BLaER1 (cell line): ENCODE measurements around the gene MED13L.
"Not testable (repeated sequence)": the region's sequence is repeated elsewhere in the genome, so short reads cannot be mapped to it uniquely, and the experiment has no call there.

Experiments used
- H3K27ac ChIP-seq: shearing (Covaris generic); formaldehyde crosslinking; 2 replicates; pipeline ENCODE4 v1.8.1; 2022
- H3K27me3 ChIP-seq: shearing (Covaris generic); formaldehyde crosslinking; 2 replicates; pipeline ENCODE4 v1.8.1; 2022
- H3K36me3 ChIP-seq: shearing (Covaris generic); formaldehyde crosslinking; 2 replicates; pipeline ENCODE4 v1.8.1; 2022
- H3K4me1 ChIP-seq: shearing (Covaris generic); formaldehyde crosslinking; 2 replicates; pipeline ENCODE4 v1.8.1; 2022
- H3K4me2 ChIP-seq: shearing (Covaris generic); formaldehyde crosslinking; 2 replicates; pipeline ENCODE4 v1.8.1; 2022
- H3K4me3 ChIP-seq: shearing (Covaris generic); formaldehyde crosslinking; 2 replicates; pipeline ENCODE4 v1.8.1; 2022
- H3K9ac ChIP-seq: shearing (Covaris generic); formaldehyde crosslinking; 2 replicates; pipeline ENCODE4 v1.8.1; 2022
- H3K9me3 ChIP-seq: shearing (Covaris generic); formaldehyde crosslinking; 2 replicates; pipeline ENCODE4 v1.8.1; 2022
- H4K20me1 ChIP-seq: shearing (Covaris generic); formaldehyde crosslinking; 2 replicates; pipeline ENCODE4 v1.8.1; 2022
- Cebpa-rat ChIP-seq: shearing (Covaris generic); IDR thresholded peaks from 2 replicates; pipeline ENCODE4 v1.8.1; 2022

The MED13L gene

GRCh38 chr12:115984616-115985015, 292.9 kb downstream of the MED13L start:
- no peak for TF ChIP-seq Cebpa-rat
- Histone ChIP-seq H3K4me3 (no peak overlapping the region), H3K27ac (no peak overlapping the region), H3K9me3 (no peaks in the 10 kb centered on the region), H3K27me3 (no peaks in the 10 kb centered on the region), H3K4me2 (no peak overlapping the region), H3K4me1 (peaks cover 28% of the 10 kb centered on the region), H4K20me1 (peaks cover 73% of the 10 kb centered on the region), H3K36me3 (peaks cover 90% of the 10 kb centered on the region), H3K9ac (no peak overlapping the region)

- Histone ChIP-seq H3K27me3 (no peaks in the 10 kb centered on the region), H3K4me3 (no peak overlapping the region), H3K9me3 (no peaks in the 10 kb centered on the region), H3K27ac (no peak overlapping the region), H3K4me2 (no peak overlapping the region), H3K9ac (no peak overlapping the region), H3K4me1 (peaks cover 21% of the 10 kb centered on the region), H3K36me3 (peaks cover 88% of the 10 kb centered on the region), H4K20me1 (peaks cover 60% of the 10 kb centered on the region)
- TF ChIP-seq Cebpa-rat, result no peak
These were observed 294.2 kb downstream of the MED13L start for GRCh38 chr12:115983226-115983798.

- H3K9me3 ChIP-seq, result no peaks in the 10 kb centered on the region
- no peak overlapping the region for H3K9ac ChIP-seq
- peak overlapping the region; percentile 48 for H3K4me2 ChIP-seq
- no peak overlapping the region for H3K4me3 ChIP-seq
- H3K4me1 ChIP-seq, result peaks cover 20% of the 10 kb centered on the region
- H3K27me3 ChIP-seq, result no peaks in the 10 kb centered on the region
- peaks cover 33% of the 10 kb centered on the region for H4K20me1 ChIP-seq
- H3K27ac ChIP-seq, result no peak overlapping the region
- H3K36me3 ChIP-seq, result peaks cover 89% of the 10 kb centered on the region
- TF ChIP-seq Cebpa-rat, result no peak
These were observed 297.2 kb downstream of the MED13L start for GRCh38 chr12:115980339-115980738.

GRCh38 chr12:115979851-115980250, 297.6 kb downstream of the MED13L start:
- no peaks in the 10 kb centered on the region for H3K27me3 ChIP-seq
- H3K27ac ChIP-seq, result no peak overlapping the region
- TF ChIP-seq Cebpa-rat, result no peak
- no peaks in the 10 kb centered on the region for H3K9me3 ChIP-seq
- H3K4me1 ChIP-seq, result peaks cover 20% of the 10 kb centered on the region
- H4K20me1 ChIP-seq, result peaks cover 30% of the 10 kb centered on the region
- peaks cover 89% of the 10 kb centered on the region for H3K36me3 ChIP-seq
- H3K4me2 ChIP-seq, result peak overlapping the region; percentile 48
- H3K9ac ChIP-seq, result no peak overlapping the region
- H3K4me3 ChIP-seq, result no peak overlapping the region

- H3K4me2 ChIP-seq, result peak overlapping the region; percentile 48
- H4K20me1 ChIP-seq, result peaks cover 25% of the 10 kb centered on the region
- H3K36me3 ChIP-seq, result peaks cover 87% of the 10 kb centered on the region
- H3K27me3 ChIP-seq, result no peaks in the 10 kb centered on the region
- no peak for TF ChIP-seq Cebpa-rat
- H3K9ac ChIP-seq, result no peak overlapping the region
- H3K4me3 ChIP-seq, result no peak overlapping the region
- no peak overlapping the region for H3K27ac ChIP-seq
- no peaks in the 10 kb centered on the region for H3K9me3 ChIP-seq
- H3K4me1 ChIP-seq, result peaks cover 20% of the 10 kb centered on the region
These were observed 298.1 kb downstream of the MED13L start for GRCh38 chr12:115979351-115979750.

- not testable (repeated sequence) for H4K20me1 ChIP-seq, H3K4me3 ChIP-seq, H3K27ac ChIP-seq, H3K4me2 ChIP-seq, H3K27me3 ChIP-seq, H3K9ac ChIP-seq, H3K9me3 ChIP-seq
- peaks cover 87% of the 10 kb centered on the region for H3K36me3 ChIP-seq
- H3K4me1 ChIP-seq, result peaks cover 20% of the 10 kb centered on the region
These were observed 300.7 kb downstream of the MED13L start for GRCh38 chr12:115976829-115977228.

GRCh38 chr12:115975411-115975810, 302.1 kb downstream of the MED13L start:
- H3K4me1 ChIP-seq, result peaks cover 14% of the 10 kb centered on the region
- H3K4me3 ChIP-seq, result no peak overlapping the region
- H3K27ac ChIP-seq, result no peak overlapping the region
- H3K9ac ChIP-seq, result no peak overlapping the region
- H4K20me1 ChIP-seq, result 0 out of 2 replicates have a peak, but pooled peaks cover 6% of the 10 kb centered on the region
- no peak for TF ChIP-seq Cebpa-rat
- H3K4me2 ChIP-seq, result no peak overlapping the region
- no peaks in the 10 kb centered on the region for H3K27me3 ChIP-seq
- no peaks in the 10 kb centered on the region for H3K9me3 ChIP-seq
- peaks cover 93% of the 10 kb centered on the region for H3K36me3 ChIP-seq

- Histone ChIP-seq H3K36me3 (peaks cover 91% of the 10 kb centered on the region), H3K27me3 (no peaks in the 10 kb centered on the region), H3K9me3 (no peaks in the 10 kb centered on the region), H4K20me1 (no peaks in the 10 kb centered on the region), H3K4me2 (no peak overlapping the region), H3K27ac (no peak overlapping the region), H3K9ac (no peak overlapping the region), H3K4me3 (no peak overlapping the region), H3K4me1 (peaks cover 1% of the 10 kb centered on the region)
- TF ChIP-seq Cebpa-rat, result no peak
These were observed 303.3 kb downstream of the MED13L start for GRCh38 chr12:115973968-115974724.

GRCh38 chr12:115973066-115973465, 304.4 kb downstream of the MED13L start:
- no peak for TF ChIP-seq Cebpa-rat
- Histone ChIP-seq H3K4me2 (no peak overlapping the region), H3K27ac (no peak overlapping the region), H3K27me3 (no peaks in the 10 kb centered on the region), H3K36me3 (peaks cover 93% of the 10 kb centered on the region), H4K20me1 (no peaks in the 10 kb centered on the region), H3K9me3 (no peaks in the 10 kb centered on the region), H3K4me3 (no peak overlapping the region), H3K9ac (no peak overlapping the region), H3K4me1 (no peaks in the 10 kb centered on the region)

GRCh38 chr12:115972241-115972640, 305.3 kb downstream of the MED13L start:
- H3K4me1 ChIP-seq, result no peaks in the 10 kb centered on the region
- H3K9ac ChIP-seq, result no peak overlapping the region
- no peak for TF ChIP-seq Cebpa-rat
- H3K9me3 ChIP-seq, result no peaks in the 10 kb centered on the region
- no peak overlapping the region for H3K27ac ChIP-seq
- no peak overlapping the region for H3K4me2 ChIP-seq
- H3K36me3 ChIP-seq, result peaks cover 93% of the 10 kb centered on the region
- no peaks in the 10 kb centered on the region for H3K27me3 ChIP-seq
- no peak overlapping the region for H3K4me3 ChIP-seq
- no peaks in the 10 kb centered on the region for H4K20me1 ChIP-seq
